WTC11 (cell line): Measurements from ENCODE around the gene INPP4A. TPM values are rescaled to one million over a fixed set of nuclear protein-coding genes. Genes with fewer than 3 reads are reported as not detected.

Experiments used
- ATAC-seq: fragments of 200-7000 bp; cut with Tn5 transposase; 2 replicates; pipeline ENCODE4 v1.10.0; 2021; ENCODE audit warnings: mild to moderate bottlenecking, moderate library complexity
- CTCF ChIA-PET: fragments of 300-600 bp; sonication (Branson Sonifier 250); formaldehyde crosslinking; loops from one replicate; lab custom pipeline; 2021; ENCODE audit warnings: antibody characterized with exemption; lab: Charles Lee
- POLR2A ChIA-PET: fragments of 350-600 bp; sonication (Branson Sonifier 250); formaldehyde crosslinking; loops from one replicate; lab custom pipeline; 2021; ENCODE audit warnings: antibody characterized with exemption; lab: Charles Lee
- DNase-seq: peaks from one replicate; pipeline ENCODE4 v3.0.0; 2021; ENCODE audit warnings: low spot score
- H3K27ac Mint-ChIP-seq: 2 replicates; pipeline ENCODE4 v1.8.0; 2021; ENCODE audit warnings: mixed read lengths
- H3K27me3 Mint-ChIP-seq: 2 replicates; pipeline ENCODE4 v1.8.0; 2021; ENCODE audit warnings: low read depth, mild to moderate bottlenecking, moderate library complexity, mixed read lengths
- H3K36me3 Mint-ChIP-seq: 2 replicates; pipeline ENCODE4 v1.8.0; 2021; ENCODE audit warnings: mixed read lengths
- H3K4me1 Mint-ChIP-seq: 2 replicates; pipeline ENCODE4 v1.8.0; 2022; ENCODE audit warnings: mixed read lengths
- H3K4me3 Mint-ChIP-seq: 2 replicates; pipeline ENCODE4 v1.8.0; 2021; ENCODE audit warnings: mild to moderate bottlenecking, moderate library complexity, mixed read lengths
- H3K9me3 Mint-ChIP-seq: 2 replicates; pipeline ENCODE4 v1.8.0; 2021; ENCODE audit warnings: mixed read lengths
- AR ChIP-seq: fragments of 250-450 bp; sonication (Bioruptor Pico); IDR thresholded peaks from 2 replicates; pipeline ENCODE4 v1.9.0; 2021; ENCODE audit warnings: mild to moderate bottlenecking
- FOXP1 ChIP-seq: sonication (generic); formaldehyde crosslinking; IDR thresholded peaks from 2 replicates; pipeline ENCODE4 v1.8.0; 2022; ENCODE audit warnings: missing genetic modification reagents, mild to moderate bottlenecking, moderate library complexity, borderline replicate concordance
- FOXP4 ChIP-seq: sonication (generic); formaldehyde crosslinking; IDR thresholded peaks from 2 replicates; pipeline ENCODE4 v1.8.0; 2022; ENCODE audit warnings: mild to moderate bottlenecking, missing genetic modification reagents
- GABPB1 ChIP-seq: sonication (generic); formaldehyde crosslinking; IDR thresholded peaks from 2 replicates; pipeline ENCODE4 v1.8.1; 2023; ENCODE audit warnings: mild to moderate bottlenecking, missing genetic modification reagents
- HMGA2 ChIP-seq: fragments of 250-450 bp; sonication (Bioruptor Pico); IDR thresholded peaks from 2 replicates; pipeline ENCODE4 v1.4.0; 2021; ENCODE audit warnings: mild to moderate bottlenecking, moderate library complexity
- IRF1 ChIP-seq: sonication (generic); formaldehyde crosslinking; IDR thresholded peaks from 2 replicates; pipeline ENCODE4 v1.8.0; 2023; ENCODE audit warnings: missing genetic modification reagents
- IRF2 ChIP-seq: sonication (generic); formaldehyde crosslinking; IDR thresholded peaks from 2 replicates; pipeline ENCODE4 v1.8.0; 2022; ENCODE audit warnings: low read depth, missing genetic modification reagents, borderline replicate concordance
- JAZF1 ChIP-seq: fragments of 250-450 bp; sonication (Bioruptor Pico); IDR thresholded peaks from 2 replicates; pipeline ENCODE4 v1.9.0; 2021; ENCODE audit warnings: moderate library complexity, mild to moderate bottlenecking, inconsistent platforms
- MAX ChIP-seq: sonication (generic); formaldehyde crosslinking; IDR thresholded peaks from 2 replicates; pipeline ENCODE4 v1.8.0; 2022; ENCODE audit warnings: mild to moderate bottlenecking, missing genetic modification reagents
- MLX ChIP-seq: sonication (generic); formaldehyde crosslinking; IDR thresholded peaks from 2 replicates; pipeline ENCODE4 v1.8.1; 2023; ENCODE audit warnings: mild to moderate bottlenecking, missing genetic modification reagents, moderate library complexity
- NR1H2 ChIP-seq: sonication (generic); formaldehyde crosslinking; IDR thresholded peaks from 2 replicates; pipeline ENCODE4 v1.9.0; 2021; ENCODE audit warnings: mild to moderate bottlenecking, moderate library complexity, missing genetic modification reagents
- NR3C1 ChIP-seq: sonication (generic); formaldehyde crosslinking; conservative IDR thresholded peaks from 2 replicates; pipeline ENCODE4 v1.8.1; 2023; ENCODE audit warnings: low read depth, mild to moderate bottlenecking, missing genetic modification reagents
- OVOL2 ChIP-seq: fragments of 250-450 bp; sonication (Bioruptor Pico); IDR thresholded peaks from 2 replicates; pipeline ENCODE4 v1.9.0; 2021; ENCODE audit warnings: mild to moderate bottlenecking, borderline replicate concordance
- RORB ChIP-seq: fragments of 250-450 bp; sonication (Bioruptor Pico); IDR thresholded peaks from 2 replicates; pipeline ENCODE4 v1.9.0; 2021; ENCODE audit warnings: mild to moderate bottlenecking
- SMAD4 ChIP-seq: sonication (generic); formaldehyde crosslinking; IDR thresholded peaks from 2 replicates; pipeline ENCODE4 v1.8.0; 2022; ENCODE audit warnings: mild to moderate bottlenecking, missing genetic modification reagents
- SOX15 ChIP-seq: fragments of 250-450 bp; sonication (Bioruptor Pico); IDR thresholded peaks from 2 replicates; pipeline ENCODE4 v1.9.0; 2021; ENCODE audit warnings: mild to moderate bottlenecking
- USF1 ChIP-seq: sonication (generic); formaldehyde crosslinking; IDR thresholded peaks from 2 replicates; pipeline ENCODE4 v1.8.0; 2022; ENCODE audit warnings: mild to moderate bottlenecking, missing genetic modification reagents
- ZNF138 ChIP-seq: sonication (generic); formaldehyde crosslinking; conservative IDR thresholded peaks from 2 replicates; pipeline ENCODE4 v1.8.1; 2022; ENCODE audit warnings: mild to moderate bottlenecking, moderate library complexity, missing genetic modification reagents
- ZNF219 ChIP-seq: sonication (generic); formaldehyde crosslinking; IDR thresholded peaks from 2 replicates; pipeline ENCODE4 v1.8.0; 2023; ENCODE audit warnings: missing genetic modification reagents, mild to moderate bottlenecking, borderline replicate concordance
- ZNF232 ChIP-seq: sonication (generic); formaldehyde crosslinking; IDR thresholded peaks from 2 replicates; pipeline ENCODE4 v1.8.0; 2022; ENCODE audit warnings: mild to moderate bottlenecking, missing genetic modification reagents
- ZNF263 ChIP-seq: sonication (generic); formaldehyde crosslinking; IDR thresholded peaks from 2 replicates; pipeline ENCODE4 v1.8.1; 2022; ENCODE audit warnings: low read depth, mild to moderate bottlenecking, moderate library complexity, missing genetic modification reagents
- ZNF281 ChIP-seq: sonication (generic); formaldehyde crosslinking; IDR thresholded peaks from 2 replicates; pipeline ENCODE4 v1.8.0; 2023; ENCODE audit warnings: mild to moderate bottlenecking, missing genetic modification reagents
- ZNF423 ChIP-seq: fragments of 250-450 bp; sonication (Bioruptor Pico); IDR thresholded peaks from 2 replicates; pipeline ENCODE4 v2.1.2; 2022; ENCODE audit warnings: mild to moderate bottlenecking, moderate library complexity
- ZNF425 ChIP-seq: fragments of 250-450 bp; sonication (Bioruptor Pico); conservative IDR thresholded peaks from 2 replicates; pipeline ENCODE4 v1.9.0; 2021; ENCODE audit warnings: mild to moderate bottlenecking
- total RNA-seq: library from RNA; stranded (reverse); gene quantifications from 3 replicates; pipeline ENCODE4 v1.2.3, GENCODE V29; 2021

Gene INPP4A
- total RNA-seq, 1 experiment from 2014 or later: 38.3 TPM

GRCh38 chr2:98530114-98530513 lies 85.5 kb downstream of the INPP4A start:
- Mint-ChIP-seq H3K4me1 (no peaks in the 10 kb centered on the region), H3K4me3 (no peak overlapping the region), H3K36me3 (peaks cover 6% of the 10 kb centered on the region; the same call in 1 of the 2 replicates), H3K27ac (no peak overlapping the region), H3K27me3 (no peaks in the 10 kb centered on the region), H3K9me3 (peaks cover 28% of the 10 kb centered on the region)
- DNase-seq (no peak), ATAC-seq (no peak)
- ChIA-PET CTCF (interaction anchor here (0.8 kb wide), 1 partner anchor 12 kb away, joined by 4 read pairs; no protein-coding TSS in a partner anchor), POLR2A (no interaction called here)
- TF ChIP-seq SMAD4: no peak
- no peak for TF ChIP-seq HMGA2 (CRISPR knock-in tag)
- no peak for TF ChIP-seq GABPB1 (CRISPR knock-in tag)
- no peak for TF ChIP-seq MAX (CRISPR knock-in tag)
- no peak for TF ChIP-seq RORB
- no peak for TF ChIP-seq ZNF219 (CRISPR knock-in tag)
- no peak for TF ChIP-seq IRF1
- no peak for TF ChIP-seq JAZF1 (CRISPR knock-in tag)
- no peak for TF ChIP-seq FOXP1 (CRISPR knock-in tag)

GRCh38 chr2:98532756-98533155 lies 88.1 kb downstream of the INPP4A start:
- Mint-ChIP-seq H3K4me3 (no peak overlapping the region), H3K4me1 (no peaks in the 10 kb centered on the region), H3K27ac (no peak overlapping the region), H3K9me3 (peaks cover 8% of the 10 kb centered on the region), H3K27me3 (no peaks in the 10 kb centered on the region), H3K36me3 (no peaks in the 10 kb centered on the region; the same call in 1 of the 2 replicates)
- DNase-seq: no peak
- ATAC-seq: no peak
- ChIA-PET POLR2A (no interaction called here), CTCF (interaction anchor here (1.5 kb wide), 1 partner anchor 36 kb away, joined by 6 read pairs; no protein-coding TSS in a partner anchor)
- no peak for TF ChIP-seq ZNF232 (CRISPR knock-in tag)
- TF ChIP-seq GABPB1 (CRISPR knock-in tag): no peak
- no peak for TF ChIP-seq ZNF219 (CRISPR knock-in tag)
- TF ChIP-seq OVOL2 (CRISPR knock-in tag): no peak
- TF ChIP-seq MLX (CRISPR knock-in tag): no peak
- no peak for TF ChIP-seq ZNF425 (CRISPR knock-in tag)
- no peak for TF ChIP-seq IRF2 (CRISPR knock-in tag)
- TF ChIP-seq USF1 (CRISPR knock-in tag): no peak
- no peak for TF ChIP-seq NR1H2 (CRISPR knock-in tag)
- TF ChIP-seq FOXP4 (CRISPR knock-in tag): no peak
- TF ChIP-seq SOX15 (CRISPR knock-in tag): no peak
- TF ChIP-seq ZNF423 (CRISPR knock-in tag): no peak
- TF ChIP-seq NR3C1 (CRISPR knock-in tag): no peak
- no peak for TF ChIP-seq AR (CRISPR knock-in tag)
- TF ChIP-seq ZNF138 (CRISPR knock-in tag): no peak
- no peak for TF ChIP-seq ZNF281 (CRISPR knock-in tag)
- TF ChIP-seq ZNF263: no peak
